Endothelial cell of umbilical vein (primary cell): ENCODE measurements around the gene TMEM38A.

Experiments
- CTCF ChIP-seq, 2 donors: IDR thresholded peaks; 1 replicate in 1 of 2; 2 replicates in 1 of 2; pipeline ENCODE4 v1.5.1; 2011; ENCODE audit warnings: low read length in 2 of 2, mild to moderate bottlenecking in 2 of 2, moderate library complexity in 2 of 2, control low read depth in 1 of 2, inconsistent platforms in 1 of 2, low read depth in 1 of 2; ENCODE audit not compliant: insufficient read depth in 1 of 2; ENCODE audit errors: extremely low read depth in 1 of 2
- EZH2 ChIP-seq: IDR thresholded peaks from 2 replicates; pipeline ENCODE4 v1.6.1; 2012; ENCODE audit warnings: borderline replicate concordance, low read depth, mild to moderate bottlenecking, moderate library complexity, low read length, inconsistent platforms; ENCODE audit not compliant: severe bottlenecking
- FOS ChIP-seq: IDR thresholded peaks from 2 replicates; pipeline ENCODE4 v1.6.1; 2011; ENCODE audit warnings: mild to moderate bottlenecking, low read length, moderate library complexity, borderline replicate concordance; ENCODE audit not compliant: insufficient read depth
- MAX ChIP-seq: IDR thresholded peaks from 2 replicates; pipeline ENCODE4 v1.6.1; 2011; ENCODE audit not compliant: insufficient read depth, insufficient read length
- MYC ChIP-seq: IDR thresholded peaks from one replicate; pipeline ENCODE4 v1.6.1; 2011; ENCODE audit warnings: mild to moderate bottlenecking, low read depth, low read length
- POLR2A ChIP-seq: IDR thresholded peaks from 2 replicates; pipeline ENCODE4 v1.6.1; 2012; ENCODE audit warnings: low read depth, mild to moderate bottlenecking, control low read depth, low read length
- POLR2AphosphoS5 ChIP-seq: IDR thresholded peaks from 2 replicates; pipeline ENCODE4 v1.6.1; 2012; ENCODE audit warnings: low read depth, mild to moderate bottlenecking, control low read depth, low read length, moderate library complexity; ENCODE audit not compliant: insufficient read depth

- TF ChIP-seq CTCF (IDR thresholded peaks at IDR 0.05; ENCODE audit: extremely low read depth in 1 of 2, insufficient read depth in 1 of 2, low read depth in 1 of 2, low read length in 2 of 2): no peak
- no peak for TF ChIP-seq POLR2A
- TF ChIP-seq POLR2AphosphoS5: no peak
- TF ChIP-seq MAX: no peak
- TF ChIP-seq EZH2: no peak
- TF ChIP-seq FOS: no peak
- no peak for TF ChIP-seq MYC
These were observed 5.2 kb upstream of the TMEM38A start for GRCh38 chr19:16655727-16656126.
